ENCODE data around the gene E2F3. TPM values are rescaled to one million over a fixed set of nuclear protein-coding genes. Genes with fewer than 3 reads are reported as not detected.

E2F3 gene
- total RNA-seq, 1 experiment from 2014 or later = 30.2 TPM

DNA sequence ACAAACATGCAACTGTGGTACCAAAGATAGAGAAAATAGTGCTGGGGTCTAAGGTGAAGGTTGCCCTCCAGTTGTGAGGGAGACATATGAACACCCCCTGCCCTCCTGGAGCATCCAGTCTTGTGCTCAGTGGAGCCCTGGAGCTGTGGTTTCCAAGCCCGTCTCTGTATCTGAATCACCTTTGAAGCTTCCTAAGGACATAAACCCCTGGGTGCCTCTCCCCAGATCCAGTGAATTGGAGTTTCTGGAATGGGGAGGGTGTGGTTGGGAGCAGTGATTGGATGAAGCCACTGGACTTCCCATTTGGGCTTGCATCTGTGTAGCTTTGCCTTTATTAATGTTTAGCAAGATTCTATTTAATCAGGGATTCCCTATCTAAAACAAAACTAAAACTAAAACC is 22.4 kb upstream of the E2F3 start (continued):
- TF ChIP-seq, protein P1, sequence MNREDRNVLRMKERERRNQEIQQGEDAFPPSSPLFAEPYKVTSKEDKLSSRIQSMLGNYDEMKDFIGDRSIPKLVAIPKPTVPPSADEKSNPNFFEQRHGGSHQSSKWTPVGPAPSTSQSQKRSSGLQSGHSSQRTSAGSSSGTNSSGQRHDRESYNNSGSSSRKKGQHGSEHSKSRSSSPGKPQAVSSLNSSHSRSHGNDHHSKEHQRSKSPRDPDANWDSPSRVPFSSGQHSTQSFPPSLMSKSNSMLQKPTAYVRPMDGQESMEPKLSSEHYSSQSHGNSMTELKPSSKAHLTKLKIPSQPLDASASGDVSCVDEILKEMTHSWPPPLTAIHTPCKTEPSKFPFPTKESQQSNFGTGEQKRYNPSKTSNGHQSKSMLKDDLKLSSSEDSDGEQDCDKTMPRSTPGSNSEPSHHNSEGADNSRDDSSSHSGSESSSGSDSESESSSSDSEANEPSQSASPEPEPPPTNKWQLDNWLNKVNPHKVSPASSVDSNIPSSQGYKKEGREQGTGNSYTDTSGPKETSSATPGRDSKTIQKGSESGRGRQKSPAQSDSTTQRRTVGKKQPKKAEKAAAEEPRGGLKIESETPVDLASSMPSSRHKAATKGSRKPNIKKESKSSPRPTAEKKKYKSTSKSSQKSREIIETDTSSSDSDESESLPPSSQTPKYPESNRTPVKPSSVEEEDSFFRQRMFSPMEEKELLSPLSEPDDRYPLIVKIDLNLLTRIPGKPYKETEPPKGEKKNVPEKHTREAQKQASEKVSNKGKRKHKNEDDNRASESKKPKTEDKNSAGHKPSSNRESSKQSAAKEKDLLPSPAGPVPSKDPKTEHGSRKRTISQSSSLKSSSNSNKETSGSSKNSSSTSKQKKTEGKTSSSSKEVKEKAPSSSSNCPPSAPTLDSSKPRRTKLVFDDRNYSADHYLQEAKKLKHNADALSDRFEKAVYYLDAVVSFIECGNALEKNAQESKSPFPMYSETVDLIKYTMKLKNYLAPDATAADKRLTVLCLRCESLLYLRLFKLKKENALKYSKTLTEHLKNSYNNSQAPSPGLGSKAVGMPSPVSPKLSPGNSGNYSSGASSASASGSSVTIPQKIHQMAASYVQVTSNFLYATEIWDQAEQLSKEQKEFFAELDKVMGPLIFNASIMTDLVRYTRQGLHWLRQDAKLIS (CRISPR knock-in tag; IDR thresholded peaks at IDR 0.05; ENCODE audit: borderline replicate concordance) = no peak
- TF ChIP-seq, protein P2, sequence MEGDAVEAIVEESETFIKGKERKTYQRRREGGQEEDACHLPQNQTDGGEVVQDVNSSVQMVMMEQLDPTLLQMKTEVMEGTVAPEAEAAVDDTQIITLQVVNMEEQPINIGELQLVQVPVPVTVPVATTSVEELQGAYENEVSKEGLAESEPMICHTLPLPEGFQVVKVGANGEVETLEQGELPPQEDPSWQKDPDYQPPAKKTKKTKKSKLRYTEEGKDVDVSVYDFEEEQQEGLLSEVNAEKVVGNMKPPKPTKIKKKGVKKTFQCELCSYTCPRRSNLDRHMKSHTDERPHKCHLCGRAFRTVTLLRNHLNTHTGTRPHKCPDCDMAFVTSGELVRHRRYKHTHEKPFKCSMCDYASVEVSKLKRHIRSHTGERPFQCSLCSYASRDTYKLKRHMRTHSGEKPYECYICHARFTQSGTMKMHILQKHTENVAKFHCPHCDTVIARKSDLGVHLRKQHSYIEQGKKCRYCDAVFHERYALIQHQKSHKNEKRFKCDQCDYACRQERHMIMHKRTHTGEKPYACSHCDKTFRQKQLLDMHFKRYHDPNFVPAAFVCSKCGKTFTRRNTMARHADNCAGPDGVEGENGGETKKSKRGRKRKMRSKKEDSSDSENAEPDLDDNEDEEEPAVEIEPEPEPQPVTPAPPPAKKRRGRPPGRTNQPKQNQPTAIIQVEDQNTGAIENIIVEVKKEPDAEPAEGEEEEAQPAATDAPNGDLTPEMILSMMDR (IDR thresholded peaks at IDR 0.05) = no peak
- no peak for TF ChIP-seq TEAD4 (CRISPR knock-in tag; IDR thresholded peaks at IDR 0.05)
- TF ChIP-seq, protein P3, sequence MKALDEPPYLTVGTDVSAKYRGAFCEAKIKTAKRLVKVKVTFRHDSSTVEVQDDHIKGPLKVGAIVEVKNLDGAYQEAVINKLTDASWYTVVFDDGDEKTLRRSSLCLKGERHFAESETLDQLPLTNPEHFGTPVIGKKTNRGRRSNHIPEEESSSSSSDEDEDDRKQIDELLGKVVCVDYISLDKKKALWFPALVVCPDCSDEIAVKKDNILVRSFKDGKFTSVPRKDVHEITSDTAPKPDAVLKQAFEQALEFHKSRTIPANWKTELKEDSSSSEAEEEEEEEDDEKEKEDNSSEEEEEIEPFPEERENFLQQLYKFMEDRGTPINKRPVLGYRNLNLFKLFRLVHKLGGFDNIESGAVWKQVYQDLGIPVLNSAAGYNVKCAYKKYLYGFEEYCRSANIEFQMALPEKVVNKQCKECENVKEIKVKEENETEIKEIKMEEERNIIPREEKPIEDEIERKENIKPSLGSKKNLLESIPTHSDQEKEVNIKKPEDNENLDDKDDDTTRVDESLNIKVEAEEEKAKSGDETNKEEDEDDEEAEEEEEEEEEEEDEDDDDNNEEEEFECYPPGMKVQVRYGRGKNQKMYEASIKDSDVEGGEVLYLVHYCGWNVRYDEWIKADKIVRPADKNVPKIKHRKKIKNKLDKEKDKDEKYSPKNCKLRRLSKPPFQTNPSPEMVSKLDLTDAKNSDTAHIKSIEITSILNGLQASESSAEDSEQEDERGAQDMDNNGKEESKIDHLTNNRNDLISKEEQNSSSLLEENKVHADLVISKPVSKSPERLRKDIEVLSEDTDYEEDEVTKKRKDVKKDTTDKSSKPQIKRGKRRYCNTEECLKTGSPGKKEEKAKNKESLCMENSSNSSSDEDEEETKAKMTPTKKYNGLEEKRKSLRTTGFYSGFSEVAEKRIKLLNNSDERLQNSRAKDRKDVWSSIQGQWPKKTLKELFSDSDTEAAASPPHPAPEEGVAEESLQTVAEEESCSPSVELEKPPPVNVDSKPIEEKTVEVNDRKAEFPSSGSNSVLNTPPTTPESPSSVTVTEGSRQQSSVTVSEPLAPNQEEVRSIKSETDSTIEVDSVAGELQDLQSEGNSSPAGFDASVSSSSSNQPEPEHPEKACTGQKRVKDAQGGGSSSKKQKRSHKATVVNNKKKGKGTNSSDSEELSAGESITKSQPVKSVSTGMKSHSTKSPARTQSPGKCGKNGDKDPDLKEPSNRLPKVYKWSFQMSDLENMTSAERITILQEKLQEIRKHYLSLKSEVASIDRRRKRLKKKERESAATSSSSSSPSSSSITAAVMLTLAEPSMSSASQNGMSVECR (CRISPR knock-in tag; IDR thresholded peaks at IDR 0.05; ENCODE audit: borderline replicate concordance) = no peak
- no peak for TF ChIP-seq GRHL2 (CRISPR knock-in tag; IDR thresholded peaks at IDR 0.05; ENCODE audit: insufficient replicate concordance, severe bottlenecking)
- no peak for TF ChIP-seq SP1 (CRISPR knock-in tag; conservative IDR thresholded peaks at IDR 0.05)
- TF ChIP-seq TCF7 (CRISPR knock-in tag; IDR thresholded peaks at IDR 0.05; ENCODE audit: low read depth) = no peak
- TF ChIP-seq CREM (CRISPR knock-in tag; IDR thresholded peaks at IDR 0.05) = no peak
- TF ChIP-seq ATF1 (CRISPR knock-in tag; IDR thresholded peaks at IDR 0.05) = no peak

DNA sequence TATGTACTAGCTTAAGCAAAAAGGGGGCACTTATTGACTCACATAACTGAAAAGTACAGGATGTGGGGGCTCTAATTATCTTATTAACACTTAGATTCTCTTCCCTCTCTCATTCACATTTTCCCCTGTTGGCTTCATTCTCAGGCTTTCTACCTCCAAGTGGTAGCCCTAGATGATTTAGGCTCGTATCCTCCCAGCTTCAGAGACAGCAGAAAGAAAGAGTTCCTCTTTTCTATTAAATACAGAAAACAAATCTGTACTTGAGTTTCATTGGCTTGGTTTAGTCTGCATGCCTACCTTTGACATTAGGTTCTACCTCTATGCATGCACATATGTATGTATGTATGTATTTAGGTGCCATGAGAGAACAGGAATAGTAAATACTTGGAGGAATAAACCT is 15.5 kb upstream of the E2F3 start:
- Mint-ChIP-seq H3K27me3 (ENCODE audit: low read depth) (no peaks in the 10 kb centered on the region; the same call in 1 of the 2 replicates), H3K36me3 (peaks cover 4% of the 10 kb centered on the region), H3K27ac (no peak overlapping the region), H3K4me1 (no peaks in the 10 kb centered on the region), H3K9me3 (peaks cover 9% of the 10 kb centered on the region), H3K4me3 (no peak overlapping the region)
- TF ChIP-seq FOXP1 (CRISPR knock-in tag; IDR thresholded peaks at IDR 0.05; ENCODE audit: borderline replicate concordance) = no peak
- TF ChIP-seq CREB1 (CRISPR knock-in tag; IDR thresholded peaks at IDR 0.05) = no peak
- POLR2A ChIA-PET = no interaction called here
- DNase-seq (ENCODE audit: low spot score) (no peak), ATAC-seq (no peak)
- CTCF ChIA-PET = no interaction called here

DNA sequence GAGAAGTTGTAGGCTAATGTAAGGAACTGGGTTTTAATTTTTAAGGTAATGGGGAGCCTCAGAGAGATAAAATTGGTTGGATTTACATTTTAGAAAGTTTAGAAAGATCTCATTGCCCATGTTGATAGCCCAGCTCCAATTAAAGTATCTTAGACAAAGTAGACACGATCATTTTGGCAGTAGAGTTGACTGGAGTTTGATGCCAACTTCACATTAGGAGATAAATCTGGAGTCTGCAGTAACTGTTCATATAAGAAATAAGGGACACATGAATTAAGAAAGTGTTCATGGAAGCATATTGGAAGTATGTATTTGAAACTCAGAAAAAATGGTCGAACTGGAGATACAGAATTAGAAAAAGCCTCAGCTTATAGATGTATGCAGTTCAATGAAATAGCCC is 12.6 kb upstream of the E2F3 start:
- Mint-ChIP-seq H3K27ac (no peak overlapping the region), H3K36me3 (no peaks in the 10 kb centered on the region), H3K4me1 (no peaks in the 10 kb centered on the region), H3K4me3 (no peak overlapping the region), H3K27me3 (ENCODE audit: low read depth) (no peaks in the 10 kb centered on the region; the same call in 1 of the 2 replicates), H3K9me3 (no peaks in the 10 kb centered on the region)
- POLR2A ChIA-PET = no interaction called here
- ATAC-seq = no peak
- CTCF ChIA-PET = no interaction called here
- DNase-seq (ENCODE audit: low spot score) = no peak
- TF ChIP-seq, protein P4, sequence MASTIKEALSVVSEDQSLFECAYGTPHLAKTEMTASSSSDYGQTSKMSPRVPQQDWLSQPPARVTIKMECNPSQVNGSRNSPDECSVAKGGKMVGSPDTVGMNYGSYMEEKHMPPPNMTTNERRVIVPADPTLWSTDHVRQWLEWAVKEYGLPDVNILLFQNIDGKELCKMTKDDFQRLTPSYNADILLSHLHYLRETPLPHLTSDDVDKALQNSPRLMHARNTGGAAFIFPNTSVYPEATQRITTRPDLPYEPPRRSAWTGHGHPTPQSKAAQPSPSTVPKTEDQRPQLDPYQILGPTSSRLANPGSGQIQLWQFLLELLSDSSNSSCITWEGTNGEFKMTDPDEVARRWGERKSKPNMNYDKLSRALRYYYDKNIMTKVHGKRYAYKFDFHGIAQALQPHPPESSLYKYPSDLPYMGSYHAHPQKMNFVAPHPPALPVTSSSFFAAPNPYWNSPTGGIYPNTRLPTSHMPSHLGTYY (CRISPR knock-in tag; IDR thresholded peaks at IDR 0.05) = no peak
- no peak for TF ChIP-seq ZNF232 (CRISPR knock-in tag; IDR thresholded peaks at IDR 0.05)
- no peak for TF ChIP-seq ZNF263 (CRISPR knock-in tag; IDR thresholded peaks at IDR 0.05; ENCODE audit: low read depth)
- no peak for TF ChIP-seq ZNF416 (CRISPR knock-in tag; IDR thresholded peaks at IDR 0.05)
- TF ChIP-seq, protein P3 (CRISPR knock-in tag; IDR thresholded peaks at IDR 0.05; ENCODE audit: borderline replicate concordance) = no peak
- TF ChIP-seq GTF2I (CRISPR knock-in tag; conservative IDR thresholded peaks at IDR 0.05) = no peak
- no peak for TF ChIP-seq ZNF121 (CRISPR knock-in tag; IDR thresholded peaks at IDR 0.05)
- no peak for TF ChIP-seq SMAD4 (CRISPR knock-in tag; IDR thresholded peaks at IDR 0.05)
- TF ChIP-seq CBFB (CRISPR knock-in tag; IDR thresholded peaks at IDR 0.05; ENCODE audit: low read depth) = no peak

Data from WTC11 (cell line).